NCI-H2107 treated with DMSO at 0.1 percent for 48 hours (cell line): ENCODE results near the gene RNH1.

ENCODE experiments used
- DNase-seq: peaks from one replicate; lab custom pipeline; 2025; ENCODE audit not compliant: unreplicated experiment; lab: John Stamatoyannopoulos, UW

The RNH1 gene

GRCh38 chr11:459511-460220 is 47.4 kb downstream of the RNH1 start:
- no peak for DNase-seq

- no peak for DNase-seq
Measured at GRCh38 chr11:457111-457760, 49.8 kb downstream of the RNH1 start.

GRCh38 chr11:456533-456932 is 50.5 kb downstream of the RNH1 start:
- DNase-seq, result no peak

- DNase-seq, result no peak
Measured at GRCh38 chr11:455566-456147, 51.4 kb downstream of the RNH1 start.

- DNase-seq, result no peak
Measured at GRCh38 chr11:454801-455565, 52.1 kb downstream of the RNH1 start.

- no peak for DNase-seq
Measured at GRCh38 chr11:454043-454442, 53.0 kb downstream of the RNH1 start.

GRCh38 chr11:453564-453963 is 53.5 kb downstream of the RNH1 start:
- DNase-seq, result no peak

- DNase-seq, result no peak
Measured at GRCh38 chr11:452916-453527, 54.0 kb downstream of the RNH1 start.

- no peak for DNase-seq
Measured at GRCh38 chr11:452203-452744, 54.8 kb downstream of the RNH1 start.

- no peak for DNase-seq
Measured at GRCh38 chr11:451738-452137, 55.3 kb downstream of the RNH1 start.

GRCh38 chr11:450809-451451 is 56.1 kb downstream of the RNH1 start:
- peak; percentile 47 for DNase-seq

- DNase-seq, result peak; percentile 73
Measured at GRCh38 chr11:449889-450808, 56.9 kb downstream of the RNH1 start, which contains the start of gene PTDSS2. TSS of gene PTDSS2 (plus strand) at chr11:450279. CDS start at chr11:450456, 177 bp downstream.

- peak; percentile 86 for DNase-seq
Measured at GRCh38 chr11:447923-448731, 58.9 kb downstream of the RNH1 start.

GRCh38 chr11:446891-447290 is 60.2 kb downstream of the RNH1 start:
- peak; percentile 95 for DNase-seq

GRCh38 chr11:445765-446588 is 61.1 kb downstream of the RNH1 start:
- peak; percentile 47 for DNase-seq
